SK-N-DZ (cell line): ENCODE data around the gene DNAAF5.
"Not testable (repeated sequence)": the region's sequence is repeated elsewhere in the genome, so short reads cannot be mapped to it uniquely, and the experiment has no call there.

Experiments used
- DNase-seq: peaks from one replicate; pipeline ENCODE4 v3.0.0-alpha.2; 2015; ENCODE audit warnings: low spot score

DNAAF5 gene

GRCh38 chr7:746155-747061, 19.9 kb downstream of the DNAAF5 start:
- no peak for DNase-seq

DNA sequence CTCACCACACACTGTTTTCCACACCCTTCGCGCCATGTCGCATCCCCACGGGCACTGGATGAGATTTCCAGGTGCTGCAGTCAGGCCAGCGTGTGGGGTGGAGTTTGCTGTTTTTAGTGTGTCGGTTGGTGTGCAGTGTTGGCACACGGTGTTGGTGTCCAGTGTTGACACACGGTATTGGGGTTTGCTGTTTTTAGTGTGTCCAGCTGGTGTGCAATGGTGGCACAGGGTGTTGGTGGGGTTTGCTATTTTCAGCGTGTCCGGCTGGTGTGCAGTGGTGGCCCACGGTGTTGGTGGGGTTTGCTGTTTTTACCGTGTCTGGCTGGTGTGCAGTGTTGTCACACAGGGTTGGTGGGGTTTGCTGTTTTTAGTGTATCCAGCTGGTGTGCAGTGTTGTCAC, 20.7 kb downstream of the DNAAF5 start:
- DNase-seq: no peak

DNA sequence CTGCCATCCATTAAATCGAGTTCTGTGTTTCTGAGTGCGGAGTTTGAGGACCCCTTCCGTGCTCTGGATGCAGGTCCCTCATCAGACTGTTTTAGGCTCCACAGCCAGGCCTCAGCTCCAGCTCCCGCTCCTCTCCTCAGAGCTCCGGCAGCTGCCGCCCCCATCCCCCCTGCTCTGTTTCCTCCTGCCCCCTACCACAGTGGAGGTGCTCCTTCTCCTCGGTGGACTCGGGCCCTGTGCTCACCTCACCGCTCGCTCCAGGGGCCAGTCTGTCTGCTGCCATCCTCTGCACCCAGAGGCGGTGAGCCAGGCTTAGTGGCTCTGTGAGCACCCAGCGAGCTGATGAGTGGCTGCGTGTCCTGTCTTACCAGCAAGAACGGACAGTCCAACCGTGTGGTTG, 21.9 kb downstream of the DNAAF5 start:
- no peak for DNase-seq

DNA sequence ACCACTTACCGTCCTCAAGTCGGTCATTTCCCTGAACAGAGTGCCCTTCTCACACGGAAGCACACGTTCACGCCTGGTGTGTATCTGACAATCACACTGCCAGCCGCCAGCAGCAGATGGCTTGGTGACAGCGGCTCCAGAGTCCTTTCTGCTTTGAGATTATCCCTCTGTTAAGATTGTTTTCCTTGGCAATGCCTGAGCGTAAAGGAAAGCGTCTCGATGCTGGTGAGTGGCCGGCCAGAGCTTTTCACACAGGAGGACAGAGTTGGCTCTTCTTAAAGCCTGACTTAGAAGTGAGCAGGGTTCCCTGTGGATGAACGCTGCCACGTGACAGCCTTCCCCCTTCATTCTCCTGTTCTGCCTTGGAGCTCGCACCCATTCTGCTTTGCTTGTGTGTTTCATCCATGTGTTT, 22.6 kb downstream of the DNAAF5 start:
- no peak for DNase-seq

DNA sequence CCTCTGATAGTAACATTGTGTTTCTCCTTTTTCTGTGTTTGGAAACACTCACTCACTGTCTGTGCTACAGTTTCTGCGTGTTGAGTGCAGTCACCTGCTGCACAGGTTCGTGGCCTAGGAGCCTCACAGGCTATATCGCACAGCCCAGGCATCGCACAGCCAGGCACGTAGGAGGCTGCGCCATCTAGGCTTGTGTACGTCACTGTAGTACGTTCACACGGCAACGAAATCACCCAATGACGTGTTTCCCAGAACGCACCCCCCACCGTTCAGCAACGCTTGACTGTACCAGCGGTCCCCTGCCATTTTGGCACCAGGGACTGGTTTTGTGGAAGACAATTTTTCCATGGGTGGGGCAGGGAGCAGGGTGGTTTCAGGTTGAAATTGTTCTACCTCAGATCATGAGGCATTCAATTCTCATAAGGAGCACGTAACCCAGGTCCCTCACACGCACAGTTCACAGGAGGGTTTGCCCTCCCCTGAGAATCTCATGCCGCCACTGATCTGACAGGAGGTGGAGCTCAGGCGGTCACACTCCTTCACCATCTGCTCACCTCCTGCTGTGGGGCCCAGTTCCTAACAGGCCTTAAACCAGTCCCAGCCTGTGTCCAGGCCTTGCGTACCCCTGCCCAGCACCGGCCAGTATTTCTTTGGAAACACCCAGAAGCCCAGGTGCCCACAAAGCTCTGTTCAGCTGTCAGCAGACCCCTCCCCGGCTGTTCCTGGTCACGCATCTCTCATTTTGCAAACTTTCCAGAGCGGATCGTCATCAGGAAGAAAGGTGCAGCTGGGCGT, 23.8 kb downstream of the DNAAF5 start:
- DNase-seq: no peak

- no peak for DNase-seq
Observed at GRCh38 chr7:751826-752225, 25.3 kb downstream of the DNAAF5 start.

GRCh38 chr7:752256-752655, 25.8 kb downstream of the DNAAF5 start:
- not testable (repeated sequence) for DNase-seq

- DNase-seq: no peak
Observed at GRCh38 chr7:753190-753589, 26.7 kb downstream of the DNAAF5 start.

DNA sequence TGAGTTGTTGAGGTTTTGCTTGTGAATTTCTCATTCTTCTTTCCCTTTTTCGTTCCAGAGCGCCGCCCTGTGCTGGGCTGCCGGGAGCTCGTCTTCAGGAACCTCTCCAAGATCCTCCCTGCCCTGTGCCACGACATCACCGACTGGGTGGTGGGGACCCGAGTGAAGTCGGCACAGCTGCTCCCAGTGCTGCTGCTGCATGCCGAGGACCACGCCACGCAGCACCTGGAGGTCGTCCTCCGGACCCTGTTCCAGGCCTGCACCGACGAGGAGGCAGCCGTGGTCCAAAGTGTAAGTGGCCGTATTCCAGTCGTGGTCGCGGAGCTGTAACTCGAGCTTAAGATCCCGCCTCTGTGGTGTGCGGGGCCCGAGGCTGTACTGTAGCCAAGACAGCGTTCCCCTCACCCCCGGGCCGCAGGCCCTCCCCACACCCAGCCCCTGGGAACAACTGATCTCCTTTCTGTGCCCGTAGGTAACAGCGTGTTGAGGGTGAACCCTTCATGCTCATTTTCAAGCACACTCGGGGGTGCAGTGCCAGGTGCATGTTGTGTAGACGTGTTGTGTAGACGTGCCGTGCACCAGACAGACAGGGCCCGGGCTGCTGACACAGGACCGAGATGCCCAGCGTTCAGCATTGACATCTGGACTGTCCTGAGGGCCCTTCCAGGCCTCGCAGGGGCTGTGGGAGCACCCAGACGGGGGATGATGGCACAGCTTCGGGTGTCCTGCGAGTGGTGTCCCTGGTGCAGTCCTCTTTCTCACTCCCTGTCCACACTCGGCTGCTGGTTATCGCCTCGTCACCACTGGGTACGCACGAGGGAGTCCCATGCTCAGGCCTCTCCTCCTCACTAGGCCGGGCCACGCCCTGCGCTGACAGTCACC, 28.3 kb downstream of the DNAAF5 start:
- DNase-seq: no peak

DNA sequence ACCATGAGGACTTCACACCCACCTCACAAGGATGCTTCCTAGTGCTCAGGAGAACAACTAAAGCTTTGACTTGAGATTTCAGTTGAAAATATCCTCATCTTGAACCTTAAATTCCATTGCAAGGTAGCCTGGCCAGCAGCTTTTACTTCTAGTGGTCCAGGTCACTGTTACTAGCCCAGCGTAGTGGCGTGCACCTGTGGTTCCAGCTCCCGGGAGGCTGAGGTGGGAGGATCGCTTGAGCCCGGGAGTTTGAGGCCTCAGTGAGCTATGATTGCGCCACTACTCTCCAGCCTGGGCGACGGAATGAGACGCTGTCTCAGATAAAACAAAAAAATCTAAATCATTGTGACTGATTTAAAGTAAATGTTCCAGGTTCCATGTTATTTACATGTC, 28.9 kb downstream of the DNAAF5 start:
- DNase-seq: no peak

- no peak for DNase-seq
Observed at GRCh38 chr7:756231-756927, 29.9 kb downstream of the DNAAF5 start.

- DNase-seq: no peak
Observed at GRCh38 chr7:756928-757560, 30.5 kb downstream of the DNAAF5 start.

DNA sequence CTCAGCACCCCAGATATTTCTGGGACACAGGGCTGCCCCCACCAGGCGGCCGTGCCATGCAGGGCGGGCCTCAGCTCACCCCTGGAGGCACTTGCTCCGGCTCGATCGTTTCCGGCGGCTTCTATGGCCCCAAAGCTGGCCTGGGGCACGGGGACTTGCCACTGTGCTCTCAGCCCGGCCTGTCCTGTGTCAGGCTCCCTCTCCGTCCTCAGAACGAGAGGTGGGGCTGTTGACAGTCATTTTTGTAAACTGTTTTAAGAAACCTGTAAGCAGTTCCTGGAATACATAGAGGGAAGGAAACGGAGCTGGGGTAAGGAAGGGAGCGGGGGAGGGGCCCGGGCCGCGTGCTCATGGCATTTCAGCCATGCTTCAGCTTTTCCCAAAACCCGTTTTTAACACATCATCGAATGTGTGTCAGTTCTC, 31.3 kb downstream of the DNAAF5 start:
- DNase-seq: no peak

- DNase-seq: no peak
Observed at GRCh38 chr7:759569-759968, 33.1 kb downstream of the DNAAF5 start.

GRCh38 chr7:760006-760405, 33.5 kb downstream of the DNAAF5 start:
- no peak for DNase-seq

- no peak for DNase-seq
Observed at GRCh38 chr7:761101-761500, 34.6 kb downstream of the DNAAF5 start.

DNA sequence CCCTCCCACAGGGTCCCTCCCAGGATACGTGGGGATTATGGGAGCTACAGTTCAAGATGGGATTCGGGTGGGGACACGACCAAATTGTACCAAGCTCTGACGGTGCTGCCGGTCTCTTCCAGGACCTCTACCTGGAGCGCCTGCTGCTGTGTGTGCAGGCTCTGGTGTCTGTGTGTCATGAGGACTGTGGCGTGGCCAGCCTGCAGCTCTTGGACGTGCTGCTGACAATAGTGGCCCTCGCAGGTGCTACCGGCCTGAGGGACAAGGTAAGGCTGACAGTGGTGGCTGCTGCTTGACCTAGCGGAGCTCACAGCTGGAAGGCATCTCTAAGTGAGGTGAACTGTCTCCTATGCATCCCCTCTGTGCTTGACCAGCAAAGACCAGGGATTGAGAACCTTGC, 35.1 kb downstream of the DNAAF5 start:
- DNase-seq: no peak

DNA sequence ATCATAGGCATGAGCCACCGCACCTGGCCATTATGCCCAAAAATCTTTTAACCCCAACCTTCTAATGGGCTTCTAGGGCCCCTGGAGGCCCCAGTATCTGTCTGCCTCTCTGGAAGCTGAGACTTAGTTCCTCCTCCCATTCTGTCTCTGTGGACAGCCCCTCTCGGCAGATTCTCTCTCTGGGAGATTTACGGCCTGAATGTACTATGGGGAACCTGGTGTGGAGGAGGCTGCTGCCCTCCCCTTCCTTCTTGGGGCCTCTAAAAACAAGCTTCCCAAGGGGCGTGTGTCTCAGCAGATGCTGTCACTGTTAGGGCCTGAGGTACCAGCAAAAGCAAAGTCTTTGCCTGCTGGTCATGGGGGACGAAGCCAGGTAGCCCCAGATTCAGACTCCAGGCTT, 36.4 kb downstream of the DNAAF5 start:
- DNase-seq: no peak

- DNase-seq: no peak
Observed at GRCh38 chr7:763762-764161, 37.3 kb downstream of the DNAAF5 start.

- no peak for DNase-seq
Observed at GRCh38 chr7:765383-765782, 38.9 kb downstream of the DNAAF5 start.

DNA sequence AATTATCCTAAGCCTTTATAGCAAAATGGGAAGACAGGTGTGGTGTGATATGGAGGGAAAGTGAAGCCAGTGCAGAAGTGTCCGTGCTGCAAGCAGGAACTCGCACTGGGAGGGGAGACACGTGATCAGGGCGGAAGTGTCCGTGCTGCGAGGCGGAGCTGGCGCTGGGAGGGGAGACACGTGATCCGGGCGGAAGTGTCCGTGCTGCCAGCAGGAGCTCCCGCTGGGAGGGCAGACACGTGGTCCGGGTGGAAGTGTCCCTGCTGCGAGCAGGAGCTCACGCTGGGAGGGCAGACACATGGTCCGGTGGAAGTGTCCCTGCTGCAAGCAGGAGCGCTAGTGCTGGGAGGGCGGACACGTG, 41.1 kb downstream of the DNAAF5 start:
- peak; percentile 99 for DNase-seq
